ENCODE data around the gene GPR107. TPM values are rescaled to one million over a fixed set of nuclear protein-coding genes. Genes with fewer than 3 reads are reported as not detected.

Gene GPR107
- total and polyA plus RNA-seq, 2 experiments from 2014 or later = 6.2 to 30.7 TPM

GRCh38 chr9:130040984-130041647 lies 12.6 kb upstream of the GPR107 start:
- H3F3A ChIP-seq (replicated peaks; ENCODE audit: low read depth) = peaks cover 11% of the 10 kb centered on the region
- H3K27me3 ChIP-seq (ENCODE audit: insufficient read depth) = peaks cover 37% of the 10 kb centered on the region
- no peaks in the 10 kb centered on the region for H3K9me2 ChIP-seq (ENCODE audit: insufficient read depth)
- H3K9me3 Mint-ChIP-seq = peaks cover 2% of the 10 kb centered on the region; the same call in 1 of the 3 replicates
- peaks cover 19% of the 10 kb centered on the region for H4K20me1 ChIP-seq (replicated peaks; ENCODE audit: insufficient read depth)
- no peak overlapping the region for H2AFZ ChIP-seq
- no peak overlapping the region for H3K27ac Mint-ChIP-seq
- H3K36me3 ChIP-seq (ENCODE audit: insufficient read depth) = no peaks in the 10 kb centered on the region
- H3K4me1 ChIP-seq (ENCODE audit: insufficient read depth) = peaks cover 9% of the 10 kb centered on the region
- H3K4me1 Mint-ChIP-seq = peaks cover 33% of the 10 kb centered on the region
- ATAC-seq (no peak), DNase-seq (ENCODE audit: low spot score) (no peak)
- H3K4me2 ChIP-seq = peak overlapping the region; percentile 94
- peaks cover 24% of the 10 kb centered on the region for H3K27me3 Mint-ChIP-seq (ENCODE audit: insufficient read depth, low read depth, poor library complexity)
- H3K4me3 Mint-ChIP-seq = peak overlapping the region; percentile 96
- H3K4me3 ChIP-seq = peak overlapping the region; percentile 95
- TF ChIP-seq CREB1 (CRISPR knock-in tag; IDR thresholded peaks at IDR 0.05; ENCODE audit: low read depth) (no peak), EZH2 (IDR thresholded peaks at IDR 0.05; ENCODE audit: low read depth, unreplicated experiment) (no peak), REST (IDR thresholded peaks at IDR 0.05; ENCODE audit: unreplicated experiment) (no peak), CTCF (conservative IDR thresholded peaks at IDR 0.05; ENCODE audit: low read depth in 2 of 2) (no peak), ZNF331 (CRISPR knock-in tag; IDR thresholded peaks at IDR 0.05; ENCODE audit: low read depth) (no peak)
- H3K36me3 Mint-ChIP-seq (ENCODE audit: low read depth) = peaks cover 4% of the 10 kb centered on the region; the same call in 2 of the 3 replicates
- peaks cover 54% of the 10 kb centered on the region for H3K79me2 ChIP-seq (replicated peaks; ENCODE audit: insufficient read depth)
- no peak overlapping the region for H3K27ac ChIP-seq (ENCODE audit: low read depth)

- peaks cover 37% of the 10 kb centered on the region for H3K27me3 ChIP-seq (ENCODE audit: insufficient read depth)
- no peak overlapping the region for H3K27ac ChIP-seq (ENCODE audit: low read depth)
- ATAC-seq (peak; percentile 11), DNase-seq (ENCODE audit: low spot score) (peak; percentile 45)
- no peaks in the 10 kb centered on the region for H3K9me2 ChIP-seq (ENCODE audit: insufficient read depth)
- peaks cover 47% of the 10 kb centered on the region for H3K79me2 ChIP-seq (replicated peaks; ENCODE audit: insufficient read depth)
- H4K20me1 ChIP-seq (replicated peaks; ENCODE audit: insufficient read depth) = peaks cover 19% of the 10 kb centered on the region
- no peaks in the 10 kb centered on the region for H3K36me3 ChIP-seq (ENCODE audit: insufficient read depth)
- H3K36me3 Mint-ChIP-seq (ENCODE audit: low read depth) = peaks cover 4% of the 10 kb centered on the region; the same call in 2 of the 3 replicates
- peak overlapping the region; percentile 95 for H3K4me3 ChIP-seq
- peaks cover 36% of the 10 kb centered on the region for H3K4me1 Mint-ChIP-seq
- H3K27me3 Mint-ChIP-seq (ENCODE audit: insufficient read depth, low read depth, poor library complexity) = peaks cover 24% of the 10 kb centered on the region
- H3F3A ChIP-seq (replicated peaks; ENCODE audit: low read depth) = peaks cover 11% of the 10 kb centered on the region
- H3K4me2 ChIP-seq = peak overlapping the region; percentile 94
- peaks cover 2% of the 10 kb centered on the region; the same call in 1 of the 3 replicates for H3K9me3 Mint-ChIP-seq
- H2AFZ ChIP-seq = peak overlapping the region; percentile 92; the same call in 1 of the 2 replicates
- peak overlapping the region; percentile 75 for H3K27ac Mint-ChIP-seq
- peaks cover 9% of the 10 kb centered on the region for H3K4me1 ChIP-seq (ENCODE audit: insufficient read depth)
- peak overlapping the region; percentile 96 for H3K4me3 Mint-ChIP-seq
- TF ChIP-seq EZH2 (IDR thresholded peaks at IDR 0.05; ENCODE audit: low read depth, unreplicated experiment) = no peak
- no peak for TF ChIP-seq EZH2phosphoT487 (IDR thresholded peaks at IDR 0.05; ENCODE audit: unreplicated experiment)
- TF ChIP-seq CTCF (conservative IDR thresholded peaks at IDR 0.05; ENCODE audit: low read depth in 2 of 2) = no peak
- no peak for TF ChIP-seq NANOG (IDR thresholded peaks at IDR 0.05; ENCODE audit: borderline replicate concordance)
- no peak for TF ChIP-seq ZNF114 (CRISPR knock-in tag; IDR thresholded peaks at IDR 0.05)
- TF ChIP-seq ZNF331 (CRISPR knock-in tag; IDR thresholded peaks at IDR 0.05; ENCODE audit: low read depth) = no peak
- no peak for TF ChIP-seq CREB1 (CRISPR knock-in tag; IDR thresholded peaks at IDR 0.05; ENCODE audit: low read depth)
Observed at GRCh38 chr9:130041648-130042405, 11.9 kb upstream of the GPR107 start.

All from GM23338 (cell line).